Tibial artery (tissue), 4 donors: ENCODE data around the gene VASN.

ENCODE experiments used
- DNase-seq, 2 donors: peaks; one replicate each; pipeline ENCODE4 v3.0.0-alpha.2; 2019
- H3K27ac ChIP-seq, 2 donors: fragments of 200-600 bp; sonication (generic) in 1 of 2; 1 replicate in 1 of 2; 2 replicates in 1 of 2; pipeline ENCODE4 v1.5.1; 2018 to 2019; ENCODE audit warnings: mild to moderate bottlenecking in 1 of 2
- H3K27me3 ChIP-seq, 2 donors: fragments of 200-600 bp; sonication (generic) in 1 of 2; one replicate each; pipeline versions ENCODE4 v1.5.1 to v1.6.0; 2016 to 2019
- H3K36me3 ChIP-seq, 3 donors: fragments of 200-600 bp; sonication (generic) in 2 of 3; one replicate each; pipeline ENCODE4 v1.5.1; 2016 to 2019; ENCODE audit warnings: mild to moderate bottlenecking in 2 of 3
- H3K4me1 ChIP-seq, 4 donors: fragments of 200-600 bp; sonication (generic) in 2 of 4; 1 replicate in 3 of 4; 2 replicates in 1 of 4; pipeline ENCODE4 v1.5.1; 2016 to 2019
- H3K4me3 ChIP-seq, 2 donors: fragments of 200-600 bp; sonication (generic) in 1 of 2; 1 replicate in 1 of 2; 2 replicates in 1 of 2; pipeline ENCODE4 v1.5.1; 2018 to 2019; ENCODE audit warnings: mild to moderate bottlenecking in 2 of 2
- H3K9me3 ChIP-seq, 3 donors: fragments of 200-600 bp; sonication (generic) in 1 of 3; one replicate each; pipeline ENCODE4 v1.5.1; 2016 to 2019
- CTCF ChIP-seq, 2 experiments: fragments of 200-600 bp in 1 of 2; fragments of 450-650 bp in 1 of 2; IDR thresholded peaks; one replicate each; pipeline ENCODE4 v1.5.1; 2017 to 2019; ENCODE audit warnings: antibody characterized with exemption in 2 of 2, mild to moderate bottlenecking in 1 of 2, moderate library complexity in 1 of 2
- intact Hi-C: fragments of 100-400 bp; cut with DNase I; formaldehyde crosslinking; loops from one replicate; pipeline ENCODE4 v1.15.0; 2023; ENCODE audit warnings: low total_unique reads

VASN gene

GRCh38 chr16:4362476-4363135, 9.0 kb upstream of the VASN start:
- no peaks in the 10 kb centered on the region for H3K27me3 ChIP-seq

GRCh38 chr16:4364196-4365013, 7.2 kb upstream of the VASN start:
- no peaks in the 10 kb centered on the region for H3K27me3 ChIP-seq
- H3K9me3 ChIP-seq = no peaks in the 10 kb centered on the region
- peaks cover 0 to 35% (median 31%) of the 10 kb centered on the region in 3 donors for H3K36me3 ChIP-seq
- H3K4me1 ChIP-seq = peaks cover 0 to 26% (median 15%) of the 10 kb centered on the region in 4 donors
- no peak overlapping the region for H3K27ac ChIP-seq
- intact Hi-C loops = no loop called here
- H3K4me3 ChIP-seq = no peak overlapping the region
- no peak for DNase-seq
- TF ChIP-seq CTCF (IDR thresholded peaks at IDR 0.05) = no peak

More at GRCh38 chr16:4362476-4363135, 9.0 kb upstream of the VASN start:
- Histone ChIP-seq H3K4me1 (peaks cover 0 to 16% (median 2%) of the 10 kb centered on the region in 4 donors), H3K9me3 (no peaks in the 10 kb centered on the region), H3K4me3 (no peak overlapping the region), H3K27ac (no peak overlapping the region), H3K36me3 (peaks cover 0 to 41% (median 31%) of the 10 kb centered on the region in 3 donors)
- TF ChIP-seq CTCF (IDR thresholded peaks at IDR 0.05) = no peak
- DNase-seq = no peak
- intact Hi-C loops = no loop called here

GRCh38 chr16:4365014-4365406, 6.6 kb upstream of the VASN start:
- Histone ChIP-seq H3K27ac (no peak overlapping the region), H3K4me3 (no peak overlapping the region), H3K9me3 (no peaks in the 10 kb centered on the region), H3K4me1 (peaks cover 0 to 31% (median 21%) of the 10 kb centered on the region in 4 donors), H3K27me3 (no peaks in the 10 kb centered on the region), H3K36me3 (peaks cover 0 to 35% (median 31%) of the 10 kb centered on the region in 3 donors)
- intact Hi-C loops = no loop called here
- no peak for TF ChIP-seq CTCF (IDR thresholded peaks at IDR 0.05)
- DNase-seq = no peak

GRCh38 chr16:4365615-4366014, 6.0 kb upstream of the VASN start:
- Histone ChIP-seq H3K27me3 (no peaks in the 10 kb centered on the region), H3K27ac (no peak overlapping the region), H3K9me3 (no peaks in the 10 kb centered on the region), H3K4me1 (peaks cover under 1 to 37% (median 27%) of the 10 kb centered on the region in 4 donors), H3K36me3 (peaks cover 0 to 35% (median 25%) of the 10 kb centered on the region in 3 donors), H3K4me3 (no peak overlapping the region)
- no peak for TF ChIP-seq CTCF (IDR thresholded peaks at IDR 0.05)
- DNase-seq = no peak
- intact Hi-C loops = no loop called here

GRCh38 chr16:4366016-4366415, 5.6 kb upstream of the VASN start:
- peaks cover 4 to 41% (median 31%) of the 10 kb centered on the region in 4 donors for H3K4me1 ChIP-seq
- H3K27ac ChIP-seq = no peak overlapping the region
- no peaks in the 10 kb centered on the region for H3K9me3 ChIP-seq
- H3K27me3 ChIP-seq = no peaks in the 10 kb centered on the region
- intact Hi-C loops = no loop called here
- H3K4me3 ChIP-seq = no peak overlapping the region
- no peak for DNase-seq
- no peak for TF ChIP-seq CTCF (IDR thresholded peaks at IDR 0.05)
- peaks cover 0 to 32% (median 25%) of the 10 kb centered on the region in 3 donors for H3K36me3 ChIP-seq
